Heart left ventricle (tissue), 16 donors: ENCODE data around the gene CAMTA1. TPM values are rescaled to one million over a fixed set of nuclear protein-coding genes. Genes with fewer than 3 reads are reported as not detected.

ENCODE experiments used
- ATAC-seq, 4 donors: fragments of 200-7000 bp; cut with Tn5 transposase; one replicate each; pipeline ENCODE4 v1.9.1; 2020 to 2022; ENCODE audit warnings: moderate library complexity in 4 of 4, mild to moderate bottlenecking in 3 of 4, moderate number of reproducible peaks in 1 of 4
- DNase-seq, 5 donors: peaks; one replicate each; pipeline ENCODE4 v3.0.0-alpha.2; 2020
- H3K27ac ChIP-seq, 12 donors: fragments of 200-600 bp; sonication (generic) in 4 of 12; one replicate each; pipeline versions ENCODE4 v1.5.0 to v1.8.0; 2016 to 2022; ENCODE audit warnings: mild to moderate bottlenecking in 2 of 12
- H3K27me3 ChIP-seq, 9 donors: fragments of 200-600 bp; sonication (generic) in 2 of 9; one replicate each; pipeline versions ENCODE4 v1.5.1 to v1.8.0; 2016 to 2022; ENCODE audit warnings: mild to moderate bottlenecking in 3 of 9
- H3K36me3 ChIP-seq, 9 donors: fragments of 200-600 bp; sonication (generic) in 2 of 9; one replicate each; pipeline versions ENCODE4 v1.5.0 to v1.8.0; 2018 to 2022; ENCODE audit warnings: mild to moderate bottlenecking in 2 of 9
- H3K4me1 ChIP-seq, 12 donors: fragments of 200-600 bp; sonication (generic) in 4 of 12; one replicate each; pipeline versions ENCODE4 v1.5.0 to v1.8.0; 2016 to 2022; ENCODE audit warnings: mild to moderate bottlenecking in 3 of 12
- H3K4me3 ChIP-seq, 12 donors: fragments of 200-600 bp; sonication (generic) in 4 of 12; one replicate each; pipeline versions ENCODE4 v1.5.0 to v1.8.0; 2017 to 2022; ENCODE audit warnings: mild to moderate bottlenecking in 9 of 12, moderate library complexity in 4 of 12
- H3K9me3 ChIP-seq, 12 donors: fragments of 200-600 bp; sonication (generic) in 4 of 12; one replicate each; pipeline versions ENCODE4 v1.5.0 to v1.8.0; 2016 to 2022; ENCODE audit warnings: mild to moderate bottlenecking in 1 of 12
- POLR2A ChIP-seq, 2 donors: fragments of 450-650 bp; IDR thresholded peaks; one replicate each; pipeline ENCODE4 v1.6.1; 2017; ENCODE audit warnings: antibody characterized with exemption in 2 of 2, mild to moderate bottlenecking in 2 of 2, moderate library complexity in 2 of 2
- WGBS, 4 donors: extraction: QIAGEN DNeasy Blood & Tissue Kit in 2 of 4; methylation state at CpG; one replicate each; pipeline versions ENCODE4 v1.1.5 to v1.1.7; 2013 to 2018; 5-methylcytosine and 5-hydroxymethylcytosine counted together
- intact Hi-C, 10 donors: fragments of 100-400 bp; cut with DNase I; formaldehyde crosslinking; loops; one replicate each; pipeline versions ENCODE4 v1.11.1 to v1.14.2; 2022
- polyA plus RNA-seq, 2 donors: library from polyadenylated mRNA; stranded (reverse); fragments of 200-250 nt; gene quantifications; one replicate each; pipeline ENCODE4 v1.2.3, GENCODE V29; 2013
- total RNA-seq, 9 donors: library from RNA; depleted of rRNA in 2 of 9; stranded (reverse); fragments of >200 nt in 2 of 9; fragmentation: NEBNext Ultra II Directional in 3 of 9; extraction: Animal tissue kit (Norgen Biotek cat#: 25700) in 3 of 9; gene quantifications; one replicate each; pipeline versions ENCODE4 v1.1.0 to v1.2.4, GENCODE V29; 2016 to 2023
- TF ChIP-seq, protein P1 (sequence below), 12 donors: fragments of 200-600 bp; sonication (generic) in 4 of 12; IDR thresholded peaks; one replicate each; pipeline versions ENCODE4 v1.5.0 to v1.8.0; 2018 to 2022; ENCODE audit warnings: antibody characterized with exemption in 12 of 12, mild to moderate bottlenecking in 5 of 12
- donor health status: ischemic (EF 13 %, LVEDD 7.1; RV severe dilation, severe dysfunction).
- donor health status: healthy with polysubstance abuse.
- donor health status: DM: no; HTN: yes; CAD: no.
- donor health status: DM: no; HTN: no; CAD: no.
- donor health status: ischemic (EF 25% LVEDD 6.9; RV normal size, moderate dysfunction).
- donor health status: ischemic (EF 25% LVEDD 5.7; RV mildly dilated, moderate dysfunction).
- donor health status: healthy.
- donor health status: DM: yes; HTN: yes; CAD: no.
- donor health status: ischemic (EF 35%, LVEDD 5.7; RV mildly dilated, moderate dysfunction).
- donor health status: nonischemic (EF 11% LVEDD 7.7; RV severe dilation, severe dysfunction).
- donor health status: DM: yes; HTN: yes; CAD: no.
- donor health status: PGD.
- donor health status: ischemic (EF 29% LVEDD 5.4; RV normal size, mild dysfunction).
- donor health status: nonischemic (EF 23%, LVEDD 6.1; RV moderate dilation, normal function).

The CAMTA1 gene
- total and polyA plus RNA-seq, 11 donors = 114 to 303 (median 137) TPM

DNA sequence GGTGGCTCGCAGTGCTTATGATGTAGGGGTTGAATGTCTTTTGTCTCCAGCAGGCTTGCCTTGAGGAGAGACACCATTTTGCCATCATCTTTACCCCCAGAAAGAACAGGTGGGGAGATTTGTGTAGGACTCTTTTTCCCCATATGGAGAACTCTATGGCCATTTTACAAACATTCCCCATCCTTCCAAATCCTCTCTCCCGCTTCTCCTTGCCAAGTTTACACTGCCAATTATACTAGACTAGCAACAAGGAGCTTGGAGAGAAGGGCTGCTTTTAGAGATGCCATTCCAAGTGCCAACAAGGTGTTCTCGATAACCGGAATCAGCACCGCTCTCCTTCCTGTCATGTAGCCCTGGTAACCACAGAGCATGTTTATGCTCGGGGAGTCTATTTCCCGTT lies 233.1 kb downstream of the CAMTA1 start:
- DNase-seq (no peak), ATAC-seq (no peak)
- TF ChIP-seq POLR2A (IDR thresholded peaks at IDR 0.05) = no peak
- TF ChIP-seq, protein P1, sequence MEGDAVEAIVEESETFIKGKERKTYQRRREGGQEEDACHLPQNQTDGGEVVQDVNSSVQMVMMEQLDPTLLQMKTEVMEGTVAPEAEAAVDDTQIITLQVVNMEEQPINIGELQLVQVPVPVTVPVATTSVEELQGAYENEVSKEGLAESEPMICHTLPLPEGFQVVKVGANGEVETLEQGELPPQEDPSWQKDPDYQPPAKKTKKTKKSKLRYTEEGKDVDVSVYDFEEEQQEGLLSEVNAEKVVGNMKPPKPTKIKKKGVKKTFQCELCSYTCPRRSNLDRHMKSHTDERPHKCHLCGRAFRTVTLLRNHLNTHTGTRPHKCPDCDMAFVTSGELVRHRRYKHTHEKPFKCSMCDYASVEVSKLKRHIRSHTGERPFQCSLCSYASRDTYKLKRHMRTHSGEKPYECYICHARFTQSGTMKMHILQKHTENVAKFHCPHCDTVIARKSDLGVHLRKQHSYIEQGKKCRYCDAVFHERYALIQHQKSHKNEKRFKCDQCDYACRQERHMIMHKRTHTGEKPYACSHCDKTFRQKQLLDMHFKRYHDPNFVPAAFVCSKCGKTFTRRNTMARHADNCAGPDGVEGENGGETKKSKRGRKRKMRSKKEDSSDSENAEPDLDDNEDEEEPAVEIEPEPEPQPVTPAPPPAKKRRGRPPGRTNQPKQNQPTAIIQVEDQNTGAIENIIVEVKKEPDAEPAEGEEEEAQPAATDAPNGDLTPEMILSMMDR (IDR thresholded peaks at IDR 0.05) = no peak
- 81 to 94% (median 88%) methylated on average over 7 of the region's 7 CpGs for WGBS, 4 donors
- H3K4me1 ChIP-seq = peaks cover 0 to 25% (median 7%) of the 10 kb centered on the region in 12 donors
- no peak overlapping the region for H3K27ac ChIP-seq
- H3K9me3 ChIP-seq = no peaks in the 10 kb centered on the region
- H3K27me3 ChIP-seq = no peaks in the 10 kb centered on the region
- no peaks in the 10 kb centered on the region for H3K36me3 ChIP-seq
- intact Hi-C loops = no loop called here
- H3K4me3 ChIP-seq = no peak overlapping the region

DNA sequence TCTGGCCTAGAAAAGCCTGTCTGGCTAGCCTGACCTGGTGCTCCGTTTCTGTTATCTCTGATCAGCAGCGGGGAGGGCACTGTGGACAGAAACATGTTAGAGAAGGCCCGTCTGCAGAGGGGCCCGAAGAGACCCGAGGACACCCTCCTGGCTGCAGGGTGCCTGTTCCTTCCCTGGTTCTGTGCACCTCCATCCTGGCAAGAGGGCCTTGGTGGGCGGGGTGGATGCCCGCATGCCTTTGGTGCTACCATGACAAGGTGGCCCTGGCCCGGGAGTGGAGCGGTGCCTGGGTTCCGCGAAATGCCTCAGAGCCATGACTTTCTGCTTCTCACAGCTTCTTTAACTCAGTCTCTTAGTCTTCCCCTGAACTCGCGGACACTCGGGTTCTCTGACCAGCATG lies 233.6 kb downstream of the CAMTA1 start:
- ATAC-seq = no peak
- H3K4me3 ChIP-seq = no peak overlapping the region
- no peaks in the 10 kb centered on the region for H3K27me3 ChIP-seq
- DNase-seq = no peak
- intact Hi-C loops = no loop called here
- H3K36me3 ChIP-seq = no peaks in the 10 kb centered on the region
- H3K27ac ChIP-seq = no peak overlapping the region
- peaks cover 0 to 21% (median 5%) of the 10 kb centered on the region in 12 donors for H3K4me1 ChIP-seq
- WGBS, 4 donors = 87 to 95% (median 92%) methylated on average over 11 to 14 of the region's 14 CpGs
- H3K9me3 ChIP-seq = no peaks in the 10 kb centered on the region
- no peak for TF ChIP-seq POLR2A (IDR thresholded peaks at IDR 0.05)
- TF ChIP-seq, protein P1 (IDR thresholded peaks at IDR 0.05) = no peak

DNA sequence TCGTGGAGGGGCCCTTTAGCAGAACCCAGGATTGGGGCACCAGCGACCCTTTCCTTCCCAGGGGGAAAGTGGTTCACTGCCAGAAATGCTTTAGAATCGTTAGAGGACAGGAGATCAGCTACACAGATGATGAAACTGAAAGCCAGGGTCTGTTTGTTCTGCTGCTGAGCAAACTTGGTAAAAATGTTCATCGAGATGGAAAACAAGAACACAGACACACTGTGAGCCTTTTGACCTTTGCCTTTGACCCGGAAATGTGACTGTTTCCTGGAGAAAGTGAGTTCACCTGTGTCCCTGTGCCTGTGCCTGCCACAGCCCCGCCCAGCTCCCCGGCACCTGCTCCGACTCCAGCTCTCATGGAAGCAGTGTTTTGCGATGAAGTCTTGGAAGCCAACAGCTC lies 234.3 kb downstream of the CAMTA1 start:
- intact Hi-C loops = no loop called here
- no peak for TF ChIP-seq POLR2A (IDR thresholded peaks at IDR 0.05)
- TF ChIP-seq, protein P1 (IDR thresholded peaks at IDR 0.05) = no peak
- 77 to 84% (median 81%) methylated on average over 9 of the region's 9 CpGs for WGBS, 4 donors

DNA sequence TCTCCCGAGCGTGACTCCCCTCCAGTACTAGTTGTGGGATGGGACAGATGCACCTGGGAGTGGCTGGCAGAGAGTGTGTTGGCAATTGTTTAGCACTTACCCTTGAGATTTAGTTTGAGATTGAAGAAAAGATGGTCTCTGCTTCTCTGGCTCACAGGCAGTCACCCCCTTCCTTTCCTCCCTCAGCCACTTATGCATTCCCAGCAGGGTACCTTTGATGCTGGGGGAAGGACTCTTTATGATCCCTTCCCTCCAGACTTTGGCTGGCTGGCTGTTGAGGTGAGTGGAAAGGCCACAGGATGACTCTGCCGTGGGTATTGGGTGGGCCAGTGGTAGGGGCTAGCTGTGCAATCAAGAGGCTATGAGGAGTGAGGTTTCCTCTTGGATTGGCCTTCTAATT lies 236.8 kb downstream of the CAMTA1 start:
- intact Hi-C loops = no loop called here
- WGBS, 4 donors = 63 to 76% (median 70%) methylated on average over 3 of the region's 3 CpGs
- H3K27ac ChIP-seq = no peak overlapping the region
- H3K9me3 ChIP-seq = no peaks in the 10 kb centered on the region
- H3K36me3 ChIP-seq = no peaks in the 10 kb centered on the region
- no peak for ATAC-seq
- DNase-seq = no peak
- no peaks in the 10 kb centered on the region for H3K27me3 ChIP-seq
- no peak overlapping the region for H3K4me3 ChIP-seq
- TF ChIP-seq POLR2A (IDR thresholded peaks at IDR 0.05) = no peak
- TF ChIP-seq, protein P1 (IDR thresholded peaks at IDR 0.05) = no peak
- no peaks in the 10 kb centered on the region for H3K4me1 ChIP-seq

More for the DNA sequence above, 234.3 kb downstream of the CAMTA1 start:
- peaks cover 0 to 16% (median 2%) of the 10 kb centered on the region in 12 donors for H3K4me1 ChIP-seq
- H3K27me3 ChIP-seq = no peaks in the 10 kb centered on the region
- H3K4me3 ChIP-seq = no peak overlapping the region
- DNase-seq (no peak), ATAC-seq (no peak)
- H3K27ac ChIP-seq = no peak overlapping the region
- no peaks in the 10 kb centered on the region for H3K9me3 ChIP-seq
- no peaks in the 10 kb centered on the region for H3K36me3 ChIP-seq
